Measurements from ENCODE around the gene ALDH16A1.

Gene ALDH16A1

GRCh38 chr19:49423985-49424303 is 29.1 kb upstream of the ALDH16A1 start:
- DNase-seq, result no peak

- no peak for DNase-seq
Observed at GRCh38 chr19:49425178-49425577, 27.8 kb upstream of the ALDH16A1 start, which contains the start of gene GFY. Gene GFY, plus strand, starts transcription at chr19:49425388. Its CDS starts 1,043 bp downstream, at chr19:49426431.

- DNase-seq, result no peak
Observed at GRCh38 chr19:49425922-49426592, 27.0 kb upstream of the ALDH16A1 start.

GRCh38 chr19:49427339-49427738 is 25.7 kb upstream of the ALDH16A1 start:
- no peak for DNase-seq

- no peak for DNase-seq
Observed at GRCh38 chr19:49427855-49428546, 25.0 kb upstream of the ALDH16A1 start.

GRCh38 chr19:49428547-49429451 is 24.2 kb upstream of the ALDH16A1 start:
- DNase-seq, result no peak

GRCh38 chr19:49430172-49430677 is 22.8 kb upstream of the ALDH16A1 start:
- no peak for DNase-seq

GRCh38 chr19:49430678-49431329 is 22.2 kb upstream of the ALDH16A1 start:
- DNase-seq, result no peak

GRCh38 chr19:49431330-49431749 is 21.7 kb upstream of the ALDH16A1 start:
- no peak for DNase-seq

- DNase-seq, result no peak
Observed at GRCh38 chr19:49432141-49433073, 20.6 kb upstream of the ALDH16A1 start.

- no peak for DNase-seq
Observed at GRCh38 chr19:49433240-49433901, 19.7 kb upstream of the ALDH16A1 start.

GRCh38 chr19:49434907-49435583 is 18.0 kb upstream of the ALDH16A1 start:
- DNase-seq, result no peak

GRCh38 chr19:49435670-49436069 is 17.4 kb upstream of the ALDH16A1 start:
- DNase-seq, result no peak

GRCh38 chr19:49436381-49437017 is 16.5 kb upstream of the ALDH16A1 start:
- no peak for DNase-seq

- no peak for DNase-seq
Observed at GRCh38 chr19:49437231-49437630, 15.8 kb upstream of the ALDH16A1 start.

- DNase-seq, result no peak
Observed at GRCh38 chr19:49438261-49438660, 14.8 kb upstream of the ALDH16A1 start.

GRCh38 chr19:49439836-49440235 is 13.2 kb upstream of the ALDH16A1 start:
- DNase-seq, result no peak

- no peak for DNase-seq
Observed at GRCh38 chr19:49440439-49441209, 12.4 kb upstream of the ALDH16A1 start.
